Parathyroid adenoma (tissue), 2 donors: ENCODE results near the gene INPP4A.

ENCODE experiments used
- H2AFZ ChIP-seq: fragments of 300-600 bp; sonication (generic); one replicate; pipeline ENCODE4 v1.7.0; 2017; ENCODE audit warnings: antibody characterized with exemption, mild to moderate bottlenecking
- H3K27ac ChIP-seq: fragments of 300-600 bp; sonication (generic); one replicate; pipeline ENCODE4 v1.7.0; 2017
- H3K27me3 ChIP-seq: fragments of 300-600 bp; sonication (generic); one replicate; pipeline ENCODE4 v1.7.0; 2017; ENCODE audit warnings: low read length; ENCODE audit not compliant: control insufficient read depth, insufficient read depth
- H3K36me3 ChIP-seq: fragments of 300-600 bp; sonication (generic); one replicate; pipeline ENCODE4 v1.7.0; 2017; ENCODE audit warnings: low read length; ENCODE audit not compliant: control insufficient read depth, insufficient read depth
- H3K4me1 ChIP-seq: fragments of 300-600 bp; sonication (generic); one replicate; pipeline ENCODE4 v1.7.0; 2017; ENCODE audit warnings: control low read depth
- H3K4me2 ChIP-seq: fragments of 300-600 bp; sonication (generic); one replicate; pipeline ENCODE4 v1.7.0; 2017; ENCODE audit warnings: low read length
- H3K4me3 ChIP-seq: fragments of 300-600 bp; sonication (generic); one replicate; pipeline ENCODE4 v1.7.0; 2017; ENCODE audit warnings: low read depth, low read length
- H3K79me2 ChIP-seq: fragments of 300-600 bp; sonication (generic); one replicate; pipeline ENCODE4 v1.7.0; 2017; ENCODE audit warnings: control low read depth
- H3K9ac ChIP-seq: fragments of 300-600 bp; sonication (generic); one replicate; pipeline ENCODE4 v1.7.0; 2017; ENCODE audit warnings: mild to moderate bottlenecking
- H3K9me3 ChIP-seq: fragments of 300-600 bp; sonication (generic); one replicate; pipeline ENCODE4 v1.7.0; 2017; ENCODE audit warnings: low read length; ENCODE audit not compliant: control insufficient read depth
- CTCF ChIP-seq: fragments of 300-600 bp; sonication (generic); IDR thresholded peaks from one replicate; pipeline ENCODE4 v1.7.0; 2017; ENCODE audit warnings: antibody characterized with exemption, mild to moderate bottlenecking
- donor health status: primary hyperparathyroidism.

The INPP4A gene

GRCh38 chr2:98484652-98485452 is 40.2 kb downstream of the INPP4A start:
- H3K27ac ChIP-seq, result no peak overlapping the region
- H3K79me2 ChIP-seq, result peaks cover 20% of the 10 kb centered on the region
- no peaks in the 10 kb centered on the region for H3K36me3 ChIP-seq
- H3K9me3 ChIP-seq, result no peaks in the 10 kb centered on the region
- no peak overlapping the region for H3K9ac ChIP-seq
- no peaks in the 10 kb centered on the region for H3K27me3 ChIP-seq
- H2AFZ ChIP-seq, result no peak overlapping the region
- no peak overlapping the region for H3K4me3 ChIP-seq
- TF ChIP-seq CTCF, result no peak
- peak overlapping the region; percentile 37 for H3K4me2 ChIP-seq
- peaks cover 28% of the 10 kb centered on the region for H3K4me1 ChIP-seq

- no peak overlapping the region for H3K4me3 ChIP-seq
- no peak overlapping the region for H3K27ac ChIP-seq
- no peak overlapping the region for H3K9ac ChIP-seq
- H3K79me2 ChIP-seq, result peaks cover 19% of the 10 kb centered on the region
- no peak overlapping the region for H2AFZ ChIP-seq
- no peak for TF ChIP-seq CTCF
- no peaks in the 10 kb centered on the region for H3K9me3 ChIP-seq
- H3K4me1 ChIP-seq, result peaks cover 25% of the 10 kb centered on the region
- H3K36me3 ChIP-seq, result no peaks in the 10 kb centered on the region
- H3K4me2 ChIP-seq, result no peak overlapping the region
- H3K27me3 ChIP-seq, result no peaks in the 10 kb centered on the region
These were observed 40.7 kb downstream of the INPP4A start for GRCh38 chr2:98485453-98485755.

GRCh38 chr2:98486374-98486981 is 41.8 kb downstream of the INPP4A start:
- Histone ChIP-seq H3K4me1 (peaks cover 25% of the 10 kb centered on the region), H3K27ac (no peak overlapping the region)

GRCh38 chr2:98487101-98487805 is 42.6 kb downstream of the INPP4A start:
- Histone ChIP-seq H3K27me3 (no peaks in the 10 kb centered on the region), H3K79me2 (peaks cover 21% of the 10 kb centered on the region), H2AFZ (no peak overlapping the region), H3K9ac (no peak overlapping the region), H3K4me2 (no peak overlapping the region), H3K9me3 (no peaks in the 10 kb centered on the region), H3K4me1 (peaks cover 25% of the 10 kb centered on the region), H3K4me3 (no peak overlapping the region), H3K36me3 (no peaks in the 10 kb centered on the region), H3K27ac (no peak overlapping the region)
- no peak for TF ChIP-seq CTCF

More at GRCh38 chr2:98486374-98486981, 41.8 kb downstream of the INPP4A start:
- H3K27me3 ChIP-seq, result no peaks in the 10 kb centered on the region
- H3K9me3 ChIP-seq, result no peaks in the 10 kb centered on the region
- TF ChIP-seq CTCF, result no peak
- no peak overlapping the region for H3K4me2 ChIP-seq
- no peak overlapping the region for H3K9ac ChIP-seq
- no peak overlapping the region for H2AFZ ChIP-seq
- H3K4me3 ChIP-seq, result no peak overlapping the region
- peaks cover 15% of the 10 kb centered on the region for H3K79me2 ChIP-seq
- H3K36me3 ChIP-seq, result no peaks in the 10 kb centered on the region
